ENCODE results near the gene DBT. TPM values are rescaled to one million over a fixed set of nuclear protein-coding genes. Genes with fewer than 3 reads are reported as not detected.
"Not testable (repeated sequence)": the region's sequence is repeated elsewhere in the genome, so short reads cannot be mapped to it uniquely, and the experiment has no call there.

DBT gene
- total RNA-seq, 2 donors from 2014 or later, result 5.2 to 6.3 TPM

DNA sequence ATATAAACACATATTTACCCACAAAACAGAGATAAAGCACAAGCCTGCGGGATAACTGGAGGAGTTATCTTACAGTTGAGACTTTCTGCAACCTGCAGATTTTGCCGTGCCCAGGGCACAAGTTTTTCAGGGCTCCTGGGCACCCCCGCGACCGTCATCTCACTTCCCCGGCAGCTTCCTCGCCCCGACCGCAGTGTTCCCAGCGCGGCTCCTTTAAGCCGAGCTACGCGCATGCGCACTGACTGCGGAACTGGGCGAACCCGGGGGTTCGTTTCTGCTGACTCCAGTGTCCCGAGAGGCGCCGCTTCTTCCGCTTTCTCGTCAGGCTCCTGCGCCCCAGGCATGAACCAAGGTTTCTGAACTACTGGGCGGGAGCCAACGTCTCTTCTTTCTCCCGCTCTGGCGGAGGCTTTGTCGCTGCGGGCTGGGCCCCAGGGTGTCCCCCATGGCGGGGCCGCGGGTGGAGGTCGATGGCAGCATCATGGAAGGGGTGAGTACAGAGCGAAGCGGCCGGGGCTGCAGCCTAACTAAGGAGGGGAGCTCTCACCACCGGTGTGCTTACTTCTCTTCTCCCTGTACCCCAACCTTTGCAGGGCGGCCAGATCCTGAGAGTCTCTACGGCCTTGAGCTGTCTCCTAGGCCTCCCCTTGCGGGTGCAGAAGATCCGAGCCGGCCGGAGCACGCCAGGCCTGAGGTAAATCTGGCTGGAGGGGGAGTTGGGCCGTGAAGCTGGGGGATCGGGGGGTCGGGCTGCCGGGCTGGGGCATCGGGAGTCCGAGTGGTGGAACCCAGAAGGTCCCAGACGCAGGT lies 16.5 kb upstream of the DBT start, which contains the start of gene RTCA:
Gene RTCA, plus strand, starts transcription at position 286 of the 810 bp plus-strand sequence. Its CDS starts 160 bp downstream, at position 446.
- Histone ChIP-seq H3K4me3 (peak within 1 kb of the TSS; percentile 10 to 53), H3K27me3 (no peaks in the 10 kb centered on the region), H3K36me3 (replicated peaks in 1 of 2; ENCODE audit: insufficient read depth in 1 of 2, low read depth in 2 of 2) (peaks cover 0 to 9% of the 10 kb centered on the region in 2 donors), H3K9me3 (no peaks in the 10 kb centered on the region), H3K4me1 (peaks cover 28% of the 10 kb centered on the region), H3K27ac (peak within 1 kb of the TSS; percentile 63 to 84 (median 76))
- intact Hi-C loops (cut with DNase I), result no loop called here
- ATAC-seq (peak; percentile 99), DNase-seq (peak; percentile 95 to 97 (median 97))
- peak; percentile 29 to 77 (median 71) for TF ChIP-seq POLR2A (IDR thresholded peaks at IDR 0.05)
- TF ChIP-seq, protein P1, sequence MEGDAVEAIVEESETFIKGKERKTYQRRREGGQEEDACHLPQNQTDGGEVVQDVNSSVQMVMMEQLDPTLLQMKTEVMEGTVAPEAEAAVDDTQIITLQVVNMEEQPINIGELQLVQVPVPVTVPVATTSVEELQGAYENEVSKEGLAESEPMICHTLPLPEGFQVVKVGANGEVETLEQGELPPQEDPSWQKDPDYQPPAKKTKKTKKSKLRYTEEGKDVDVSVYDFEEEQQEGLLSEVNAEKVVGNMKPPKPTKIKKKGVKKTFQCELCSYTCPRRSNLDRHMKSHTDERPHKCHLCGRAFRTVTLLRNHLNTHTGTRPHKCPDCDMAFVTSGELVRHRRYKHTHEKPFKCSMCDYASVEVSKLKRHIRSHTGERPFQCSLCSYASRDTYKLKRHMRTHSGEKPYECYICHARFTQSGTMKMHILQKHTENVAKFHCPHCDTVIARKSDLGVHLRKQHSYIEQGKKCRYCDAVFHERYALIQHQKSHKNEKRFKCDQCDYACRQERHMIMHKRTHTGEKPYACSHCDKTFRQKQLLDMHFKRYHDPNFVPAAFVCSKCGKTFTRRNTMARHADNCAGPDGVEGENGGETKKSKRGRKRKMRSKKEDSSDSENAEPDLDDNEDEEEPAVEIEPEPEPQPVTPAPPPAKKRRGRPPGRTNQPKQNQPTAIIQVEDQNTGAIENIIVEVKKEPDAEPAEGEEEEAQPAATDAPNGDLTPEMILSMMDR (IDR thresholded peaks at IDR 0.05), result no peak
- WGBS, 2 donors, result 0 to 3% methylated on average over 16 to 53 of the region's 53 CpGs

DNA sequence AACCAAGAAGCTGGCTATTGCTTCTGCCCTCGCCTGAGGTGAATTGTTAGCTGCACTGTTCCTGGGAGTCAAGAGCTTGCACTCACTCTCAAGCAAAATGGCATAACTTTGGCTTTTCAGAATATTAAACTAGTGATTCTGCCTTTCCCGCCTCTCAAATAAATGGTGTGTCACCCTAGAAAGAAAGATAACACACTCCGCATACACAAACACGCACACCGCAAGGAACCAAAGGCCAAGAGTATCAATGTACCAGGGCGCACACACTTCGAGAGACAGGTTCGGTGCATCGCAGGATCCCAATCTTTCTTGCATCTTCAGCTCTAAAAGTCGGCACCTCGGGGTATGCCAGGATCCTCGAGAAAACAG lies 15.9 kb upstream of the DBT start:
- ATAC-seq, result peak; percentile 65
- Histone ChIP-seq H3K36me3 (replicated peaks in 1 of 2; ENCODE audit: insufficient read depth in 1 of 2, low read depth in 2 of 2) (peaks cover 0 to 9% of the 10 kb centered on the region in 2 donors), H3K27ac (peak overlapping the region; percentile 30 to 84 (median 76)), H3K9me3 (no peaks in the 10 kb centered on the region), H3K4me1 (peaks cover 28% of the 10 kb centered on the region), H3K27me3 (no peaks in the 10 kb centered on the region), H3K4me3 (peak overlapping the region; percentile 10 to 53)
- DNase-seq, result peak; percentile 12 to 42 (median 24)
- WGBS, 2 donors, result 0 to 2% methylated on average over 11 to 12 of the region's 12 CpGs
- TF ChIP-seq, protein P1 (IDR thresholded peaks at IDR 0.05), result no peak
- TF ChIP-seq POLR2A (IDR thresholded peaks at IDR 0.05), result no peak
- intact Hi-C loops (cut with DNase I), result no loop called here

DNA sequence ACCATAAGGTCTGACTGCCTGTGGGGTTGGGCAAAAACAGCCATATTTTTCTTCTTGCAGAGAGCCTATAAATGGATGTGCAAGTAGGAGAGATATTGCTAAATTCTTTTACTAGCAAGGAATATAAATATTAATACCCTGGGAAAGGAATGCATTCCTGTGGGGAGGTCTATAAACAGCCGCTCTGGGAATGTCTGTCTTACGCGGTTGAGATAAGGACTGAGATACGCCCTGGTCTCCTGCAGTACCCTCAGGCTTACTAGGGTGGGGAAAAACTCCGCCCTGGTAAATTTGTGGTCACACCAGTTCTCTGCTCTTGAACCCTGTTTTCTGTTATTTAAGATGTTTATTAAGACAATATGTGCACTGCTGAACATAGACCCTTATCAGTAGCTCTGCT lies 14.4 kb upstream of the DBT start:
- H3K36me3 ChIP-seq (replicated peaks in 1 of 2; ENCODE audit: insufficient read depth in 1 of 2, low read depth in 2 of 2); intact Hi-C loops (cut with DNase I); H3K27ac ChIP-seq; H3K9me3 ChIP-seq; H3K4me3 ChIP-seq; DNase-seq; H3K27me3 ChIP-seq; ATAC-seq: not testable (repeated sequence)
- peaks cover 25% of the 10 kb centered on the region for H3K4me1 ChIP-seq
- WGBS, 2 donors, result 94 to 99% methylated on average over 5 of the region's 5 CpGs

DNA sequence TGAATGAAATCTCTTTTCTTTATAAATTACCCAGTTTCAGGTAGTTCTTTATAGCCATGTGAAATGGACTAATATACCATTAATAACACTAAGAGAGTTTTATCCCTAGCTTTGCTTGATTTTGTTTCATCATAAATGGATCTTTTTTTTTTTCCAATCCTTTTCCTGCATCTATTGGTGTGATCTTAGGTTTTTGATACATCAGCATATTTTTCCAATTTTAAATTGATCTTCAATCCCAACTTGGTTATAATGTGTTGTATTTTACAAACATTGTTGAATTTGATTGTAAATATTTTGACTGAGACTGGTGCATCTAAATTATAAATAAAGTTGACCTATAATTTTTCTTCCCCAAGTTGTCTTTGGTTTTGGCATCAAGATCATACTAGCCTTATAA lies 12.1 kb upstream of the DBT start:
- DNase-seq (no peak), ATAC-seq (no peak)
- H3K4me1 ChIP-seq, result peaks cover 7% of the 10 kb centered on the region
- H3K4me3 ChIP-seq, result no peak overlapping the region
- intact Hi-C loops (cut with DNase I), result no loop called here
- H3K27me3 ChIP-seq, result no peaks in the 10 kb centered on the region
- TF ChIP-seq, protein P1 (IDR thresholded peaks at IDR 0.05), result no peak
- no peak for TF ChIP-seq POLR2A (IDR thresholded peaks at IDR 0.05)
- H3K9me3 ChIP-seq, result no peaks in the 10 kb centered on the region
- no peaks in the 10 kb centered on the region for H3K36me3 ChIP-seq (replicated peaks in 1 of 2; ENCODE audit: insufficient read depth in 1 of 2, low read depth in 2 of 2)
- no peak overlapping the region for H3K27ac ChIP-seq

DNA sequence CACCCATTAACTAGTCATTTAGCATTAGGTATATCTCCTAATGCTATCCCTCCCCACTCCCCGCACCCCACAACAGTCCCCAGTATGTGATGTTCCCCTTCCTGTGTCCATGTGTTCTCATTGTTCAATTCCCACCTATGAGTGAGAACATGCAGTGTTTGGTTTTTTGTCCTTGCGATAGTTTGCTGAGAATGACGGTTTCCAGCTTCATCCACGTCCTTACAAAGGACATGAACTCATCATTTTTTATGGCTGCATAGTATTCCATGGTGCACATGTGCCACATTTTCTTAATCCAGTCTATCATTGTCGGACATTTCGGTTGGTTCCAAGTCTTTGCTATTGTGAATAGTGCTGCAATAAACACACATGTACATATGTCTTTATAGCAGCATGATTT lies 8.8 kb upstream of the DBT start:
- 75 to 87% methylated on average over 6 of the region's 6 CpGs for WGBS, 2 donors
- H3K4me3 ChIP-seq; ATAC-seq; DNase-seq; H3K36me3 ChIP-seq (replicated peaks in 1 of 2; ENCODE audit: insufficient read depth in 1 of 2, low read depth in 2 of 2); H3K27ac ChIP-seq; intact Hi-C loops (cut with DNase I); H3K27me3 ChIP-seq; H3K9me3 ChIP-seq; H3K4me1 ChIP-seq: not testable (repeated sequence)

DNA sequence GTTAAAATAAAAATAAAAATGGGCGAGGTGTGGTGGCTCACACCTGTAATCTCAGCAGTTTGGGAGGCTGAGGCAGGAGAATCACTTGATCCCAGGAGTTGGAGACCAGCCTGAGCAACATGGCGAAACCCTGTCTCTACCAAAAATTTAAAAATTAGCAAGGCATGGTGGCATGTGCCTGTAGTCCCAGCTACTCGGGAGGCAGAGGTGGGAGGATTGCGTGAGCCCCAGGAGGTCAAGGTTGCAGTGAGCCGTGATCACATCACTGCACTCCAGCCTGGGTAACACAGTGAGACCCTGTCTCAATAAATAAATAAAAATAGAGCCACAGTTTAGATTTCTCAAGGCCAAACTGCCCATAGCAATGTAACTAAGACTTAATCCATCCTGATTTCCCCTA lies 6.6 kb upstream of the DBT start:
- 83 to 86% methylated on average over 5 of the region's 5 CpGs for WGBS, 2 donors
- H3K9me3 ChIP-seq; DNase-seq; H3K36me3 ChIP-seq (replicated peaks in 1 of 2; ENCODE audit: insufficient read depth in 1 of 2, low read depth in 2 of 2); H3K27me3 ChIP-seq; ATAC-seq; intact Hi-C loops (cut with DNase I); H3K4me1 ChIP-seq; H3K27ac ChIP-seq; H3K4me3 ChIP-seq: not testable (repeated sequence)

Measured in body of pancreas (tissue), 4 donors.